PC-9 (cell line): Measurements from ENCODE around the gene CLIC6.

Experiments
- EZH2 ChIP-seq: fragments of 200-600 bp; sonication (generic); IDR thresholded peaks from 2 replicates; pipeline ENCODE4 v1.8.0; 2017; ENCODE audit warnings: antibody characterized with exemption, low read depth
- TF ChIP-seq, protein P1 (sequence below): fragments of 200-600 bp; sonication (generic); conservative IDR thresholded peaks from 2 replicates; pipeline ENCODE4 v1.6.1; 2017; ENCODE audit warnings: mixed run types, antibody characterized with exemption, mild to moderate bottlenecking, moderate library complexity

DNA sequence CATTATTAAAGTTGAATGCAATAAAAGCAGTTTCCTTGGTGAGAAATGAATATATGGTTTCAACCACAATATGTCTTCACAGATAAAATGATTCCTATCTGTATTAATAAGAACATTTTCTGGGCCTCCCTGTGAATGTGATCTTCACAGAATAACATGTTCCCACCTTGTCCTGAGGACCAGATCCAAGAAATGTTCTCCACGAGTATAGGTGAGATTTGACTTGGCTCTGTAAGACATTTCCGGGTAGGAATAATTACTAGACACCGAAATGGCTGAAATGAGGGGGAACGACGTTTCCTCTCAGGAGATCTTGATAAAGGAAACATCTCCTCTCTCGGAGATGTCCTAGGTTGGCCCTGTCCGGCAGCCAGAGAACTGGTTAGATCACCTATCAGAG is 61.4 kb downstream of the CLIC6 start:
- TF ChIP-seq, protein P1, sequence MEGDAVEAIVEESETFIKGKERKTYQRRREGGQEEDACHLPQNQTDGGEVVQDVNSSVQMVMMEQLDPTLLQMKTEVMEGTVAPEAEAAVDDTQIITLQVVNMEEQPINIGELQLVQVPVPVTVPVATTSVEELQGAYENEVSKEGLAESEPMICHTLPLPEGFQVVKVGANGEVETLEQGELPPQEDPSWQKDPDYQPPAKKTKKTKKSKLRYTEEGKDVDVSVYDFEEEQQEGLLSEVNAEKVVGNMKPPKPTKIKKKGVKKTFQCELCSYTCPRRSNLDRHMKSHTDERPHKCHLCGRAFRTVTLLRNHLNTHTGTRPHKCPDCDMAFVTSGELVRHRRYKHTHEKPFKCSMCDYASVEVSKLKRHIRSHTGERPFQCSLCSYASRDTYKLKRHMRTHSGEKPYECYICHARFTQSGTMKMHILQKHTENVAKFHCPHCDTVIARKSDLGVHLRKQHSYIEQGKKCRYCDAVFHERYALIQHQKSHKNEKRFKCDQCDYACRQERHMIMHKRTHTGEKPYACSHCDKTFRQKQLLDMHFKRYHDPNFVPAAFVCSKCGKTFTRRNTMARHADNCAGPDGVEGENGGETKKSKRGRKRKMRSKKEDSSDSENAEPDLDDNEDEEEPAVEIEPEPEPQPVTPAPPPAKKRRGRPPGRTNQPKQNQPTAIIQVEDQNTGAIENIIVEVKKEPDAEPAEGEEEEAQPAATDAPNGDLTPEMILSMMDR: no peak
- TF ChIP-seq EZH2: no peak
